ENCODE results near the gene BUD23. TPM values are rescaled to one million over a fixed set of nuclear protein-coding genes. Genes with fewer than 3 reads are reported as not detected.

The BUD23 gene
- total RNA-seq, 1 donor from 2014 or later = 42.4 TPM

DNA sequence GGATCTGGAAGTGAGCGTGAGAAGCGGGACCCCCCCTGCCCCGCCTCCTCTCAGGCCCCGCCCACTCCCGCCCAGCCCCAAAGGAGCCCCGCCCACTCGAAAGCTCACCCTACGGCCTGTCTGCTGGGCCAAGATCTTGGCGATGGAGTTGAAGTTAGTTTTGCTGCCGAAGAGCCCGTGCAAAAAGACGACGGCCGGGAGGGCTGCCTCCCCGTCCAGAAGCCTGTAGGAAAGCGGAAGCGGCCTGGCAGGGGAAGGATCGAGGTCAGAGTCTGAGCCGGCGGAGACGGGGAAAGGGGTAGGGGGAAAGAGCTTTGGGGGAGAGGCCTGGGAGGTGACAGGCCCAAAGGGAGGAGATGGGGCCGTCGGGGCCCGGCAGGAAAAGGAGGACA lies 54.8 kb downstream of the BUD23 start:
- peak overlapping the region; percentile 94 for H3K4me3 ChIP-seq
- no peaks in the 10 kb centered on the region for H3K9me3 ChIP-seq
- TF ChIP-seq, protein P1, sequence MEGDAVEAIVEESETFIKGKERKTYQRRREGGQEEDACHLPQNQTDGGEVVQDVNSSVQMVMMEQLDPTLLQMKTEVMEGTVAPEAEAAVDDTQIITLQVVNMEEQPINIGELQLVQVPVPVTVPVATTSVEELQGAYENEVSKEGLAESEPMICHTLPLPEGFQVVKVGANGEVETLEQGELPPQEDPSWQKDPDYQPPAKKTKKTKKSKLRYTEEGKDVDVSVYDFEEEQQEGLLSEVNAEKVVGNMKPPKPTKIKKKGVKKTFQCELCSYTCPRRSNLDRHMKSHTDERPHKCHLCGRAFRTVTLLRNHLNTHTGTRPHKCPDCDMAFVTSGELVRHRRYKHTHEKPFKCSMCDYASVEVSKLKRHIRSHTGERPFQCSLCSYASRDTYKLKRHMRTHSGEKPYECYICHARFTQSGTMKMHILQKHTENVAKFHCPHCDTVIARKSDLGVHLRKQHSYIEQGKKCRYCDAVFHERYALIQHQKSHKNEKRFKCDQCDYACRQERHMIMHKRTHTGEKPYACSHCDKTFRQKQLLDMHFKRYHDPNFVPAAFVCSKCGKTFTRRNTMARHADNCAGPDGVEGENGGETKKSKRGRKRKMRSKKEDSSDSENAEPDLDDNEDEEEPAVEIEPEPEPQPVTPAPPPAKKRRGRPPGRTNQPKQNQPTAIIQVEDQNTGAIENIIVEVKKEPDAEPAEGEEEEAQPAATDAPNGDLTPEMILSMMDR (IDR thresholded peaks at IDR 0.05) = no peak
- ATAC-seq (peak; percentile 26 to 48), DNase-seq (peak; percentile 72)
- peaks cover 17% of the 10 kb centered on the region for H3K36me3 ChIP-seq
- H3K4me1 ChIP-seq = peaks cover 32% of the 10 kb centered on the region
- H3K27me3 ChIP-seq (ENCODE audit: low read depth) = no peaks in the 10 kb centered on the region
- H3K27ac ChIP-seq = peak overlapping the region; percentile 97
- intact Hi-C loops (cut with DNase I) = no loop called here

DNA sequence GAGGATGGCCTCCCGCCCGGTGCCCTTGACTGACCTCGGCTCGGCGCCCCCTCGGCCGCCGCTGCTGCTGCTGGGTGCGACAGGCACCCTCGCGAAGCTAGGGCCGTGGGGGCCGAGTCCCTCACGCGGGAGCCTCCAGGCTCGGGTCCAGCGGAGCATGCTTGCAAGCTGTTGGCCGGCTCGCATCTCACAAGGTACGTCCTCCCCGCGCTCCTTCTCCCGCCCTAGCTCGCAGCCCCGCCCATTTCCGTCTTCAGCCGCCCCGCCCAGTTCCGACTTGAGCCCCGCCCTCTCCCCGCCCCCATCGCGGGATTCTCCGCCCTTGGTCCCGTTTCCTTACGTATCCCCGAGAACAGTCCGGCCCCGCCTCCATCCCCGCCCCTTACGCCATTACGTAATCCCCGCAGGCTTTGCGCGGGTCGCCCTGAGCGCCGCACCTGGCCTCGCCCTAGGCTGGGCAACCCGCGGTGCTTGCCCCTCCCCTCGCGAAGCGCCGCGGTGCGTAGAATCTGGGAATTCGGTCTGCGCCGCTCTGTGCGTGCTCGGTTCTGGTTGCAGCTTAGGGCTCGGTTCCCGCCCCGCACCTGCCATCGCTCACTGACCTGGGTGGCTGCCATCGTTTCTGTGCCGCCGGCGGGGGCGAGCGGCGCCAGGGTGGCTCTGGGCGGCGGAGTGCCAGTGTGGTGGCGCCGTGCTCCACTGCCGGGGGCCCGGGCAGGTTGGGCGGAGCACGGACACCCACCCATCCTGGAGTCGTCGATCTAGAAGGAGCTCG lies 55.4 kb downstream of the BUD23 start, which contains the start of gene ABHD11:
ABHD11 (minus strand) TSS at position 191 of the 775 bp plus-strand sequence; CDS start at position 159, 32 bp downstream.
- intact Hi-C loops (cut with DNase I) = no loop called here
- Histone ChIP-seq H3K9me3 (no peaks in the 10 kb centered on the region), H3K36me3 (peaks cover 17% of the 10 kb centered on the region), H3K4me3 (peak within 1 kb of the TSS; percentile 94), H3K27ac (peak within 1 kb of the TSS; percentile 97), H3K27me3 (ENCODE audit: low read depth) (no peaks in the 10 kb centered on the region), H3K4me1 (peaks cover 32% of the 10 kb centered on the region)
- peak; percentile 97 for DNase-seq
- TF ChIP-seq, protein P1 (IDR thresholded peaks at IDR 0.05) = no peak
- peak; percentile 84 to 88 for ATAC-seq

DNA sequence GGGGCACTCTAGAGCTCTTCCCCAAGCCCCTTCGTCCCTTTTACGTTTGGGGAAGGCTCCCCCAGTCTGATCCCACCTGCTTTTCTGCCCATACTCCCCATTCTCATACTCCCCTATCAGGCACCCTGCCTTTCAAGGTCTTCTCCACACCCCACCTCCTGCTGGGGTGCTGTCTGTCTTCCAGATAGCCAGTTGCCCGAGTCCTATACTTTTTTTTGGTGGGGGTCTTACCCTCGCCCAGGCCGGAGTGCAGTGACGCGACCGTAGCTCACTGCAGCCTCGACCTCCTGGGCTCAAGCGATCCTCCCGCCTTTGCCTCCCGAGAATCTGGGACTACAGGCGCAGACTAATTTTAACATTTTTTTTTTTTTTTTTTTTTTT lies 56.0 kb downstream of the BUD23 start:
- DNase-seq (no peak), ATAC-seq (no peak)
- TF ChIP-seq, protein P1 (IDR thresholded peaks at IDR 0.05) = no peak
- H3K4me1 ChIP-seq = peaks cover 32% of the 10 kb centered on the region
- H3K27ac ChIP-seq = peak overlapping the region; percentile 97
- H3K4me3 ChIP-seq = peak overlapping the region; percentile 94
- no peaks in the 10 kb centered on the region for H3K9me3 ChIP-seq
- peaks cover 17% of the 10 kb centered on the region for H3K36me3 ChIP-seq
- no peaks in the 10 kb centered on the region for H3K27me3 ChIP-seq (ENCODE audit: low read depth)
- intact Hi-C loops (cut with DNase I) = no loop called here

DNA sequence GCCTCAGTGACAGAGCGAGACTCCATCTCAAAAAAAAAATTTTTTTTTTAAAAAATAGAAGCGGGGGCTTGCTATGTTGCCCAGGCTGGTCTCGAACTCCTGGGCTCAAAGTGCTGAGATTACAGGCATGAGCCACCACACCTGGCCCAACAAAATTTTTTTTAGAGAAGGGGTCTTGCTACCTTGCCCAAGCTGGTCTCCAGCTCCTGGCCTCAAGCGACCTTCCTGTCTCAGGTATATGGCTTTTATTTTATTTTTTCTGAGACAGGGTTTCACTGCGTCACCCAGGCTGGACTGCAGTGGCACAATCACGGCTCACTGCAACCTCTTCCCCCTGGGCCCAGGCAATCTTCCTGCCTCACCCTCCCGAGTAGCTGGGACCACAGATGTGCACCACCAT lies 56.8 kb downstream of the BUD23 start:
- peaks cover 17% of the 10 kb centered on the region for H3K36me3 ChIP-seq
- no peaks in the 10 kb centered on the region for H3K9me3 ChIP-seq
- peak overlapping the region; percentile 3 for H3K27ac ChIP-seq
- intact Hi-C loops (cut with DNase I) = no loop called here
- no peak overlapping the region for H3K4me3 ChIP-seq
- H3K4me1 ChIP-seq = peaks cover 24% of the 10 kb centered on the region
- no peaks in the 10 kb centered on the region for H3K27me3 ChIP-seq (ENCODE audit: low read depth)
- TF ChIP-seq, protein P1 (IDR thresholded peaks at IDR 0.05) = no peak
- DNase-seq (no peak), ATAC-seq (no peak)

DNA sequence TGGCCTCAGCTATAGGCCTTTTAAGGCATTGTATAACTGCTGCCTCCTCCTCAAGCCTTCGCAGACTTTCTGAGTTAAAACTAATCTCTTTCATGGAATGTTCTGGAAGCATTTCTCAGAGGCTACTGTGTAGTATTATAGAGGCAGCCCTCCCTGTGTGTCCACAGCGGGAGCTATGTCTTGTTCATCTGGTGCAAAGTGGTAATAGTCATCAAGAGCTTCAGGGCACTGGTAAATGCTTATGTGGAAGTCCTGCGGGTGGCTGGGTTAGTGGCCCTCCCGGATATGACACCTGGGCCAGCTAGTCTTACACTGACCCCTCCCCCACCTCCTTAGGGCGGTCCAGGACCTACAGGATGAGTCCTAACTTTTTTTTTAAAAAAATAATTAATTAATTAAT lies 57.4 kb downstream of the BUD23 start:
- Histone ChIP-seq H3K9me3 (no peaks in the 10 kb centered on the region), H3K27me3 (ENCODE audit: low read depth) (no peaks in the 10 kb centered on the region), H3K4me1 (peaks cover 19% of the 10 kb centered on the region), H3K27ac (peak overlapping the region; percentile 3), H3K4me3 (no peak overlapping the region), H3K36me3 (peaks cover 15% of the 10 kb centered on the region)
- ATAC-seq = no peak
- intact Hi-C loops (cut with DNase I) = no loop called here
- TF ChIP-seq, protein P1 (IDR thresholded peaks at IDR 0.05) = no peak
- no peak for DNase-seq

Measured in lower lobe of right lung (tissue), 2 donors.